CD8-positive, alpha-beta memory T cell (primary cell): ENCODE measurements around the gene BIRC7. TPM values are rescaled to one million over a fixed set of nuclear protein-coding genes. Genes with fewer than 3 reads are reported as not detected.

Experiments
- CTCF ChIA-PET: fragments of 350-600 bp; sonication (Branson Sonifier 250); formaldehyde crosslinking; loops from one replicate; lab custom pipeline; 2021; ENCODE audit warnings: antibody characterized with exemption; lab: Charles Lee
- POLR2A ChIA-PET: fragments of 350-600 bp; sonication (Branson Sonifier 250); formaldehyde crosslinking; loops from one replicate; lab custom pipeline; 2021; ENCODE audit warnings: antibody characterized with exemption; lab: Charles Lee
- DNase-seq, 5 donors: peaks; one replicate each; pipeline versions ENCODE4 v3.0.0 to v3.0.0-alpha.2; 2020 to 2022; ENCODE audit warnings: mixed read lengths in 1 of 5
- H3K27ac ChIP-seq: one replicate; pipeline ENCODE4 v1.7.0; 2013; ENCODE audit warnings: low read depth, mild to moderate bottlenecking, low read length, moderate library complexity
- H3K27me3 ChIP-seq: 2 replicates; pipeline ENCODE4 v1.7.0; 2013; ENCODE audit warnings: low read length, mild to moderate bottlenecking; ENCODE audit not compliant: insufficient read depth, poor library complexity, severe bottlenecking
- H3K36me3 ChIP-seq: 2 replicates; pipeline ENCODE4 v1.7.0; 2013; ENCODE audit warnings: mild to moderate bottlenecking, low read length, moderate library complexity; ENCODE audit not compliant: insufficient read depth
- H3K4me1 ChIP-seq: 2 replicates; pipeline ENCODE4 v1.7.0; 2013; ENCODE audit warnings: mild to moderate bottlenecking, low read length, moderate library complexity; ENCODE audit not compliant: insufficient read depth
- H3K4me3 ChIP-seq: 2 replicates; pipeline ENCODE4 v1.7.0; 2013; ENCODE audit warnings: mild to moderate bottlenecking, low read length
- H3K9me3 ChIP-seq: 2 replicates; pipeline ENCODE4 v1.7.0; 2013; ENCODE audit warnings: mild to moderate bottlenecking, low read length
- H3K27ac Mint-ChIP-seq, 8 donors: one replicate each; pipeline ENCODE4 v1.8.0; 2020 to 2021; ENCODE audit warnings: mixed read lengths in 8 of 8, mild to moderate bottlenecking in 6 of 8, inconsistent platforms in 3 of 8, moderate library complexity in 3 of 8
- H3K27me3 Mint-ChIP-seq, 2 donors: one replicate each; pipeline ENCODE4 v1.8.0; 2020 to 2021; ENCODE audit warnings: mixed read lengths in 2 of 2, mild to moderate bottlenecking in 1 of 2, moderate library complexity in 1 of 2
- H3K36me3 Mint-ChIP-seq, 3 donors: one replicate each; pipeline ENCODE4 v1.8.0; 2020 to 2021; ENCODE audit warnings: mixed read lengths in 3 of 3, inconsistent platforms in 1 of 3, mild to moderate bottlenecking in 1 of 3
- H3K4me1 Mint-ChIP-seq, 3 donors: one replicate each; pipeline ENCODE4 v1.8.0; 2020 to 2021; ENCODE audit warnings: mixed read lengths in 3 of 3, inconsistent platforms in 1 of 3, mild to moderate bottlenecking in 1 of 3
- H3K4me3 Mint-ChIP-seq, 7 donors: one replicate each; pipeline ENCODE4 v1.8.0; 2020 to 2021; ENCODE audit warnings: mixed read lengths in 7 of 7, mild to moderate bottlenecking in 6 of 7, moderate library complexity in 4 of 7, inconsistent platforms in 2 of 7
- H3K9me3 Mint-ChIP-seq, 5 donors: one replicate each; pipeline ENCODE4 v1.8.0; 2020 to 2022; ENCODE audit warnings: mixed read lengths in 5 of 5, mild to moderate bottlenecking in 3 of 5, moderate library complexity in 2 of 5, inconsistent platforms in 1 of 5
- polyA plus RNA-seq: library from polyadenylated mRNA; unstranded; fragments of 300-500 nt; fragmentation: Illumina TruSeq; gene quantifications from one replicate; pipeline ENCODE4 v1.2.3, GENCODE V29; 2021
- total RNA-seq, 2 experiments: library from RNA; stranded (reverse); gene quantifications; one replicate each; pipeline ENCODE4 v1.2.3, GENCODE V29; 2021

The BIRC7 gene
- total and polyA plus RNA-seq, 3 experiments from 2014 or later: not detected

DNA sequence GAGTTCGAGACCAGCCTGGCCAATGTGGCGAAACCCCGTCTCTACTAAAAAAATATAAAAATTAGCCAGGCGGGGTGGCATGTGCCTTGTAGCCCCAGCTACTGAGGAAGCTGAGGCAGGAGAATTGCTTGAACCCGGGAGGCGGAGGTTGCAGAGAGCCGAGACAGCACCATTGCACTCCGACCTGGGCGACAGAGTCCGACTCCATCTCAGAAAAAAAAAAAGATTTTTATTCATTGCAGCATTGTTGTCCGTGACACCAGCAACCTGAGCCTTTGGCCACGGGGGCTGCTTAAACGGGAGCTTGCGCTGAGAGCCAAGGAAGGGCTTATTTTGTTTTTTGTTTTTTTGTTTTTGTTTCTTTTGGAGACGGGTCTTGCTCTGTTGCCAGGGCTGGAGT lies 44.2 kb downstream of the BIRC7 start:
- H3K27me3 Mint-ChIP-seq: no peaks in the 10 kb centered on the region
- Histone ChIP-seq H3K36me3 (peaks cover 14% of the 10 kb centered on the region), H3K9me3 (no peaks in the 10 kb centered on the region), H3K27me3 (no peaks in the 10 kb centered on the region), H3K27ac (no peak overlapping the region), H3K4me1 (peaks cover 4% of the 10 kb centered on the region), H3K4me3 (no peak overlapping the region)
- peaks cover 0 to 75% (median 2%) of the 10 kb centered on the region in 3 donors for H3K36me3 Mint-ChIP-seq
- ChIA-PET POLR2A (no interaction called here), CTCF (no interaction called here)
- H3K27ac Mint-ChIP-seq: no peak overlapping the region
- H3K4me3 Mint-ChIP-seq: no peak overlapping the region
- peaks cover 11 to 15% (median 13%) of the 10 kb centered on the region in 3 donors for H3K4me1 Mint-ChIP-seq
- H3K9me3 Mint-ChIP-seq: no peaks in the 10 kb centered on the region
- no peak for DNase-seq

DNA sequence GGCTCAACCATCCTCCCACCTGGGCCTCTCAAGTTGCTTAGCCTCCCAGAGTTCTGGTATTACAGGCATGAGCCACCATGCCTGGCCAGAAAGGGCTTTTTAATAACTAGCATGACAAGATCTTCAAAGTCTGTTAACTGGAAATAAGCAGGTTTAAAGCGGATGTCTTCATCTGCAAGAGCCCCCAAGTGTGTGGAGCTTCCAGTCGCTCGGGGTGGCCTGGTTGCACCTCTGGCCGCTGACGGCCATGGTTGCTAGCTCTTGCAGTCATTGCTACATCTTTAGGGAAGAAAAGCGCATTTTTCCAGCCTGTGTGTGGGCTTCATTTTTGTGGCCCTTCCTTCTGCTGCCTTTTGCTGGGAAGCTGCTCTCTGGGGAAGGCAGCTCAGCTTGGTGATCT lies 44.7 kb downstream of the BIRC7 start:
- CTCF ChIA-PET: no interaction called here
- no peaks in the 10 kb centered on the region for H3K9me3 ChIP-seq
- POLR2A ChIA-PET: no interaction called here
- no peak overlapping the region for H3K4me3 ChIP-seq
- no peak for DNase-seq
- no peak overlapping the region for H3K27ac Mint-ChIP-seq
- no peaks in the 10 kb centered on the region for H3K9me3 Mint-ChIP-seq
- H3K36me3 ChIP-seq: peaks cover 14% of the 10 kb centered on the region
- H3K27me3 Mint-ChIP-seq: no peaks in the 10 kb centered on the region
- H3K27me3 ChIP-seq: no peaks in the 10 kb centered on the region
- no peak overlapping the region for H3K27ac ChIP-seq
- H3K36me3 Mint-ChIP-seq: peaks cover 0 to 73% (median 2%) of the 10 kb centered on the region in 3 donors
- H3K4me1 Mint-ChIP-seq: peaks cover 7 to 11% (median 8%) of the 10 kb centered on the region in 3 donors
- no peaks in the 10 kb centered on the region for H3K4me1 ChIP-seq
- no peak overlapping the region for H3K4me3 Mint-ChIP-seq

DNA sequence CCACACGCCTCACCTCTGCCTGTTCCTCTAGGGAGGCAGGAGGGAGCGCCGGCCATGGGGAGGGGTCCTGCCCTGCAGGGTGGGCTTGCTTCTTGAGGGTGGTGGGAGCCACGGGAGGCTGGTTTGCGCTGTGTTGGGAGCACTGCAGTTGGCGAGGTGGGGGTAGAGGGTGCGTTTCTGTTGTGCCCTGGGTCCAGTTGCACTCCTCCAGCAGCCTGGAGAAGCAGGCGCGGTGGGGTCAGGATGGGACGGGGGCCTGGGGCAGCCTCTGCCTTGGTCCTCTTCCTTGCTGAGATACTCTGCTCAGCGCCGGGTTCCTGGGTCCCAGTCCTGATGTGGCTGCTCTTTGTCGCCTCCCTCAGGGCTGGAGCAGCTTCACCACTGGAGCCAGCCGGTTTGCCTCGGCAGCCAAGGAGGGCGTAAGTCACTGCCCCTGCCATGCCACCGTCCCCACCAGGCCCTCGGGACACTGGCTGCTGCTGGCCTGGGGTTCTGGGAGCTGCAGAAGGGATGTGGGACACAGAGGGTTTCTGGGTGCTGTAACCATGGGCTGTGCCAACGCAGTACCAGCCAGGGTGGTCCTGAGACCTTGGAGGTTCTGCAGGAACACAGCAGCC lies 45.3 kb downstream of the BIRC7 start:
- DNase-seq: no peak
- Mint-ChIP-seq H3K36me3 (peaks cover 0 to 75% (median 2%) of the 10 kb centered on the region in 3 donors), H3K27ac (no peak overlapping the region), H3K4me3 (no peak overlapping the region), H3K4me1 (peaks cover 7 to 9% (median 7%) of the 10 kb centered on the region in 3 donors), H3K9me3 (no peaks in the 10 kb centered on the region), H3K27me3 (no peaks in the 10 kb centered on the region)
- no peak overlapping the region for H3K4me3 ChIP-seq
- H3K27me3 ChIP-seq: no peaks in the 10 kb centered on the region
- ChIA-PET POLR2A (no interaction called here), CTCF (no interaction called here)
- no peaks in the 10 kb centered on the region for H3K9me3 ChIP-seq
- no peaks in the 10 kb centered on the region for H3K4me1 ChIP-seq
- H3K27ac ChIP-seq: no peak overlapping the region
- H3K36me3 ChIP-seq: peaks cover 14% of the 10 kb centered on the region

DNA sequence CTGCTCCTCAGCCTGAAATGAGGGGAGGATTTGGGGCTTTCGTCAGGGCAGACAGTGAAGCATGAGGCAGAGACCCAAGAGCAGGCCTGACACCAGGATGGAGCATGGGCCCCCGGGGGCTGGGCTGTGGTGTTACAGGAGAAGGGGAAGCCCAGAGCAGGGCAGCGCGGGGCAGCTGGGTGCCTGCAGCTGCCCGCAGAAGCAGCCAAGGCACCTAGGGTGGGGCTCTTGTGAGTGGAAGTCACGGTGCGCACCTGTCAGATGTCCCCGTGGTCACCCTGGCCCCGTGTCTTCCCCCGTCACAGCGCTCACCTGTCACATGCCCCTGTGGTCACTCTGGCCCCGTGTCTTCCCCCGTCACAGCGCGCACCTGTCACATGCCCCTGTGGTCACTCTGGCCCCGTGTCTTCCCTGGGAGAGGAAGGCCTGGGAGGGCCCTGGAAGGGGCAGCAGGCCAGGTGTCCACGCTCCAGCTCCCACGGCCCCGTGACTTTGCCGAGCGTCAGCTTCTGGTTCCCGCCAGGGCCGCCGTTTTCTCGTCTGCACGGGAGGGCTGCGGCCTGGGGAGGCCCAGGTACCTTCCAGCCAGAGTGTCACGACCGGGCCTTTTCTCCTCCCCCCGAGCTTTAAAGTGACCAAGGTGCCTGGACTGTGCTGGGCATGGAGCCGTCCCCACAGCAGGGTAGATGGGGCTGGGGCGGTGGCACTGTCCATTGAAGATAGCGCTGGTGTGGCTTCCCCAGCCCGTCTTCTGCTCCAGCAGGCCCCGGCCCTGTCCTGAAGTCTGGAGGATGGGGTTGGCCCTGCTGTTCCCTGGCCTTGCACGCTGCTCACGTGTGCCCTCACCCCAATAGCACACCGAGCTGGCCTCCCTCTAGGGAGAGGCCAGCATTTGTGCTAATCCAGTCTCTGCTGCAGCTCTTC lies 46.3 kb downstream of the BIRC7 start:
- peaks cover 14% of the 10 kb centered on the region for H3K36me3 ChIP-seq
- peaks cover 4 to 7% (median 7%) of the 10 kb centered on the region in 3 donors for H3K4me1 Mint-ChIP-seq
- no peaks in the 10 kb centered on the region for H3K9me3 Mint-ChIP-seq
- ChIA-PET CTCF (no interaction called here), POLR2A (no interaction called here)
- H3K27me3 ChIP-seq: no peaks in the 10 kb centered on the region
- no peak overlapping the region for H3K4me3 ChIP-seq
- H3K9me3 ChIP-seq: no peaks in the 10 kb centered on the region
- DNase-seq: no peak
- H3K27me3 Mint-ChIP-seq: no peaks in the 10 kb centered on the region
- H3K4me3 Mint-ChIP-seq: no peak overlapping the region
- H3K27ac ChIP-seq: no peak overlapping the region
- peaks cover 0 to 73% (median 2%) of the 10 kb centered on the region in 3 donors for H3K36me3 Mint-ChIP-seq
- H3K27ac Mint-ChIP-seq: no peak overlapping the region
- no peaks in the 10 kb centered on the region for H3K4me1 ChIP-seq

DNA sequence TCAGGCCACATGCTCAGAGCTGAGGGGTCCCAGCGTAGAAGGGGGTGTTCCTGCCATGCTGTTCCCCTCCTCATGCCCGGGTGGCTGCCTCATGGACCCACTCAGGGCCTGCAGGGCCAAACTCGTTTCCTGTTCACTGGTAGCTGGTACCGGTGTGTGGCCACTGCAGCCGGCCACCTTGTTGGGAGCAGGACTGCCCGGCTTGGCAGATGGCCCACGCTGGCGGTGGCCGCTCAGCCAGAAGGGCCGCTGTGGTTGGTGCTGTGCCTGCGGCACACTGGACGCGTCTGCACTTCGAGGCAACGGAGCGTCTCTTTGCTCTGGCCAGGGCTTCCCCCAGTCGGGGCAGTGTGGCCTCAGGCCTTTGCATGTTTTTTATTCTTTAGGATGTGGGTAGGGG lies 47.2 kb downstream of the BIRC7 start:
- Mint-ChIP-seq H3K9me3 (no peaks in the 10 kb centered on the region), H3K36me3 (peaks cover 0 to 72% (median 2%) of the 10 kb centered on the region in 3 donors), H3K27ac (peak overlapping the region in 1 of 8 donors; percentile 36), H3K27me3 (no peaks in the 10 kb centered on the region), H3K4me3 (no peak overlapping the region), H3K4me1 (peaks cover 4 to 7% (median 7%) of the 10 kb centered on the region in 3 donors)
- Histone ChIP-seq H3K4me3 (no peak overlapping the region), H3K9me3 (no peaks in the 10 kb centered on the region), H3K36me3 (peaks cover 14% of the 10 kb centered on the region), H3K27me3 (no peaks in the 10 kb centered on the region), H3K27ac (no peak overlapping the region), H3K4me1 (no peaks in the 10 kb centered on the region)
- no peak for DNase-seq
- POLR2A ChIA-PET: no interaction called here
- CTCF ChIA-PET: no interaction called here

DNA sequence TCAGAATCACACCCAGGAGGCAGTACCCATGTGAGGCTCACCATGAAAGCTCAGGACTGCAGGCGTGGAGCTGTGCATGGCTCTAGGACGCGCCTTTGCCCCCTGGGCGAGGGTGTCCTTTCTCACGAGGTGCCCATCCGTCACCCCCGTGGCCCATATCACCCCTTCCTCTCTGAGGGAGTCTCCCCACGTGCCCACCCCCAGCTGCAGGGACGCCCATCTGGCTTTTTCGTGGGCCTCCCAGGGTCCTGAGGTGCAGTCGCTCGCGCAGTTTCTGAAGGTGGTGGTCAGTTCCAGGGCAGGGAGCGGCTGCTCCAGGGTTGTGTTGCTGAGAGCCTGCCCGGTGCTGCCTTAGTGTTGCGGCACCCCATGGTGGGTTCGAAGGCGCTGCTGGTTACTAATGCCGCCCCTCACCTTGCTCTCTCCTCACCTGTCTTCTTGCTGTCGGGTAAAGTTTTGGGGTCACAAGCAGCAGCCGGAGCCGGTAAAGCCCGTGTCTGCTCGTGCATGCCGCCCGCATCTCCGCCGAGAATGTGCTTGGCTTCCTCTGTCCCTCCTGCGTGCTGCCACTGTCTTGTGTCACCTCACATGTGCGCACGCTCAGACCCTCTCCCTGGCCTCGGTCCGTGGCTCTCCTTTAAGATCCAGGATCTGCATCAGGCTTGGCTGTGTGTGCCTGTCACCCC lies 47.8 kb downstream of the BIRC7 start:
- Mint-ChIP-seq H3K4me1 (peaks cover 4 to 7% (median 7%) of the 10 kb centered on the region in 3 donors), H3K9me3 (no peaks in the 10 kb centered on the region), H3K4me3 (peak overlapping the region in 6 of 7 donors; percentile 28 to 79 (median 71)), H3K27me3 (no peaks in the 10 kb centered on the region), H3K27ac (peak overlapping the region in 5 of 8 donors; percentile 7 to 84 (median 47)), H3K36me3 (peaks cover 0 to 71% (median 2%) of the 10 kb centered on the region in 3 donors)
- no peaks in the 10 kb centered on the region for H3K9me3 ChIP-seq
- ChIA-PET CTCF (no interaction called here), POLR2A (interaction anchor here (0.5 to 1.6 kb wide), 2 partner anchors 11 to 34 kb away, joined by 3 to 6 read pairs; partner anchors contain the start of gene ARFGAP1)
- no peak overlapping the region for H3K27ac ChIP-seq
- no peaks in the 10 kb centered on the region for H3K4me1 ChIP-seq
- peaks cover 11% of the 10 kb centered on the region for H3K36me3 ChIP-seq
- DNase-seq: no peak
- no peaks in the 10 kb centered on the region for H3K27me3 ChIP-seq
- no peak overlapping the region for H3K4me3 ChIP-seq

DNA sequence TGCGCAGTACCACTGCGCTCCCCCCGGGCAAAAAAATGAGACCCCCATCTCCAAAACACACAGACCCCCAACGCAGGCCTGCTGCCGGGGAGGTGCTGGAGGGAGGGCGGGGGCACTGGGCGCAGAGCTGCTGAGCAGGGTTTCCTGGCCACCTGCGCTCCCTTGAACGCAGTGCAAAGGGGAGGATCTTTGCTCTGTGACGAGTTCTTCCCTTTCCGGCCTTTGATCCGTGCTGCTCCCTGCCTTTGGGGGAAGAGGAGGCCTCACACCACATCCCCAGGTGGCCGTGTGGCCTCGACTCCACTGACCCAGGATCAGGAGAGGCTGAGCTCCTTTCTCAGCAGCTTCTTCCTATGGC lies 48.4 kb downstream of the BIRC7 start:
- Mint-ChIP-seq H3K36me3 (peaks cover 0 to 71% (median 2%) of the 10 kb centered on the region in 3 donors), H3K27ac (peak overlapping the region in 5 of 8 donors; percentile 7 to 84 (median 47)), H3K4me3 (peak overlapping the region; percentile 28 to 79 (median 73)), H3K4me1 (peaks cover 4 to 7% (median 7%) of the 10 kb centered on the region in 3 donors), H3K27me3 (no peaks in the 10 kb centered on the region), H3K9me3 (no peaks in the 10 kb centered on the region)
- Histone ChIP-seq H3K4me3 (no peak overlapping the region), H3K36me3 (peaks cover 7% of the 10 kb centered on the region), H3K27me3 (no peaks in the 10 kb centered on the region), H3K9me3 (no peaks in the 10 kb centered on the region), H3K27ac (no peak overlapping the region), H3K4me1 (no peaks in the 10 kb centered on the region)
- POLR2A ChIA-PET: interaction anchor here (1.6 kb wide), 1 partner anchor 11 kb away, joined by 3 read pairs; the partner anchor contains the start of gene ARFGAP1
- CTCF ChIA-PET: no interaction called here
- DNase-seq: no peak
